Pancreas (tissue), 10 donors: ENCODE measurements around the gene OSM. TPM values are rescaled to one million over a fixed set of nuclear protein-coding genes. Genes with fewer than 3 reads are reported as not detected.

Source experiments
- ATAC-seq, 4 donors: fragments of 200-7000 bp; cut with Tn5 transposase; one replicate each; pipeline versions ENCODE4 v1.8.0 to v1.9.1; 2020; ENCODE audit warnings: mild to moderate bottlenecking in 4 of 4, moderate library complexity in 4 of 4
- DNase-seq, 6 donors: peaks; one replicate each; pipeline ENCODE4 v3.0.0-alpha.2; 2020
- FAIRE-seq: peaks from 2 replicates; lab custom pipeline; 2012; peaks lifted over from hg19 to GRCh38; lab: Jason Lieb, UNC
- H3K27ac ChIP-seq, 4 donors: fragments of 200-600 bp; sonication (generic); 1 replicate in 3 of 4; 2 replicates in 1 of 4; pipeline versions ENCODE4 v1.5.0 to v1.8.0; 2020
- H3K27me3 ChIP-seq, 4 donors: fragments of 200-600 bp; one replicate each; pipeline ENCODE4 v1.8.0; 2021
- H3K36me3 ChIP-seq, 3 donors: fragments of 200-600 bp; sonication (generic) in 1 of 3; one replicate each; pipeline versions ENCODE4 v1.5.0 to v1.8.0; 2020 to 2021
- H3K4me1 ChIP-seq, 3 donors: fragments of 200-600 bp; one replicate each; pipeline ENCODE4 v1.8.0; 2021
- H3K4me3 ChIP-seq, 4 donors: fragments of 200-600 bp; sonication (generic) in 2 of 4; one replicate each; pipeline versions ENCODE4 v1.5.0 to v1.8.0; 2020 to 2021
- H3K9me3 ChIP-seq, 4 donors: fragments of 200-600 bp; one replicate each; pipeline ENCODE4 v1.8.0; 2021
- CTCF ChIP-seq, 4 donors: fragments of 200-600 bp; sonication (generic) in 3 of 4; IDR thresholded peaks; one replicate each; pipeline versions ENCODE4 v1.5.0 to v1.8.0; 2021; ENCODE audit warnings: antibody characterized with exemption in 4 of 4
- WGBS, 2 donors: extraction: QIAGEN DNeasy Blood & Tissue Kit; methylation state at CpG; one replicate each; pipeline ENCODE4 v1.1.7; 2013; 5-methylcytosine and 5-hydroxymethylcytosine counted together
- intact Hi-C, 3 donors: fragments of 100-400 bp; cut with DNase I; formaldehyde crosslinking; loops; one replicate each; pipeline versions ENCODE4 v1.11.1 to v1.14.2; 2022
- polyA plus RNA-seq, 2 donors: library from polyadenylated mRNA; stranded (reverse); fragments of 200-250 nt; gene quantifications; one replicate each; pipeline ENCODE4 v1.2.3, GENCODE V29; 2013
- total RNA-seq, 6 donors: library from RNA; stranded (reverse); fragmentation: NEBNext Ultra II Directional in 4 of 6; extraction: Animal tissue kit (Norgen Biotek cat#: 25700) in 4 of 6; gene quantifications; one replicate each; pipeline versions ENCODE4 v1.2.1 to v1.2.4, GENCODE V29; 2021 to 2023
- donor health status: healthy with polysubstance abuse.
- donor health status: DM: no; HTN: no; CAD: no; lungs with moderate emphysema.
- donor health status: DM: no; HTN: no; CAD: no.
- donor health status: control.
- donor health status: control.
- donor health status: Bipolar disorder and iron deficiency.
- donor health status: DM: yes; HTN: yes; CAD: no.
- donor health status: DM: no; HTN: no; CAD: no.
- donor health status: DM: no; HTN: no; CAD: no.
- donor health status: DM: yes; HTN: yes; CAD: no.

OSM gene
- total and polyA plus RNA-seq, 8 donors, result 0.13 to 1.5 (median 0.26) TPM; not detected in 1

- H3K27ac ChIP-seq, result no peak overlapping the region
- no peak for FAIRE-seq
- 79 to 83% methylated on average over 24 of the region's 24 CpGs for WGBS, 2 donors
These were observed 25.9 kb downstream of the OSM start for GRCh38 chr22:30240541-30241417.

DNA sequence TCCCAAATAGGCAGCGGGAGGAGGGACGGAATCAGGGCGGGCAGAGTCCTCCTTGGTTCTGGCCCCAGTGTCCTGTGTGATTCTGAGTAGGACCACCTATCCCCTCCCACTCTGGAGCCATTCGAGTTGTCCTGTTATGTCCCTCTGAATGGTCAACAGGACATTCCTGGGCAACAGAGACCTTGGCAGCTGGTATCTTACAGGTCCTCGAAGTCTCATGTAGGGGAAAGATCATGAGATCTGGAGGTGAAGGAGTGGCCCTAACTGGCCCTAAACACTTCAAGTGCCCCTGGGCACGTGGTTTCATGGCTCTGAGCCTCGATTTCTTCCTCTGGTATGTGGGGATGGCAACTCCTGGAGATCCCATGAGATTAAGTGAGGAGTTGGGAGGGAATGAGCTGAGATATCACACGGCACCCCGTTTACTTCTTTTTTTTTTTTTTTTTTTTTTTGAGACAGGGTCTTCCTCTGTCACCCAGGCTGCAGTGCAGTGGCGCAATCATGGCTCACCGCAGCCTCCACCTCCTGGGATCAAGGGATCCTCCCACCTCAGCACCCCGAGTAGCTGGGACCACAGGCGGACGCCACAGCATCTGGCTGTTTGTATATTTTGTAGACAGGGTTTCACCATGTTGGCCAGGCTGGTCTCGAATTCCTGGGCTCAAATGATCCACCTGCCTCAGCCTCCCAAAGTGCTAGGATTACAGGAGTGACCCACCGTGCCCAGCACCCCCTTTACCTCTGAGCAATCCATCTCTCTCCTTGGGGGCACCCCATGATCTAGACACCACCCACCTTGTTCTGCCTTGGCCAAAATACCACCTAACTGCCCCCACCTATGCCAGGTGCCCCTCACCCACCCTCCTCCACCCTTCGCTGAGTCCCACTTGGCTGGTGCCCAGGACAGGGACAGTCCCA, 26.9 kb downstream of the OSM start:
- H3K36me3 ChIP-seq, result no peaks in the 10 kb centered on the region
- intact Hi-C loops, result no loop called here
- ATAC-seq, result no peak
- no peak for FAIRE-seq
- no peak overlapping the region for H3K27ac ChIP-seq
- no peak for DNase-seq
- H3K4me1 ChIP-seq, result peaks cover 6 to 7% (median 6%) of the 10 kb centered on the region in 3 donors
- no peaks in the 10 kb centered on the region for H3K9me3 ChIP-seq
- WGBS, 2 donors, result 77 to 86% methylated on average over 17 of the region's 17 CpGs
- no peaks in the 10 kb centered on the region for H3K27me3 ChIP-seq
- no peak overlapping the region for H3K4me3 ChIP-seq
- TF ChIP-seq CTCF (IDR thresholded peaks at IDR 0.05), result no peak

More at GRCh38 chr22:30240541-30241417, 25.9 kb downstream of the OSM start:
- no peak overlapping the region for H3K4me3 ChIP-seq
- intact Hi-C loops, result no loop called here
- ATAC-seq, result no peak
- TF ChIP-seq CTCF (IDR thresholded peaks at IDR 0.05), result no peak
- H3K36me3 ChIP-seq, result no peaks in the 10 kb centered on the region
- no peaks in the 10 kb centered on the region for H3K9me3 ChIP-seq
- no peak for DNase-seq
- H3K27me3 ChIP-seq, result no peaks in the 10 kb centered on the region
- no peaks in the 10 kb centered on the region for H3K4me1 ChIP-seq

- Histone ChIP-seq H3K4me3 (no peak overlapping the region), H3K9me3 (no peaks in the 10 kb centered on the region), H3K36me3 (no peaks in the 10 kb centered on the region), H3K27me3 (no peaks in the 10 kb centered on the region), H3K4me1 (peaks cover 7 to 9% (median 9%) of the 10 kb centered on the region in 3 donors), H3K27ac (no peak overlapping the region)
- FAIRE-seq (no peak), DNase-seq (no peak), ATAC-seq (peak in 2 of 4 donors; percentile 13 to 18)
- WGBS, 2 donors, result 81% methylated on average over 27 of the region's 27 CpGs
- intact Hi-C loops, result no loop called here
- no peak for TF ChIP-seq CTCF (IDR thresholded peaks at IDR 0.05)
These were observed 27.8 kb downstream of the OSM start for GRCh38 chr22:30238661-30239487.

- Histone ChIP-seq H3K27me3 (no peaks in the 10 kb centered on the region), H3K4me1 (peaks cover 7 to 9% (median 9%) of the 10 kb centered on the region in 3 donors), H3K4me3 (no peak overlapping the region), H3K27ac (no peak overlapping the region), H3K36me3 (no peaks in the 10 kb centered on the region), H3K9me3 (no peaks in the 10 kb centered on the region)
- intact Hi-C loops, result no loop called here
- DNase-seq (no peak), ATAC-seq (no peak), FAIRE-seq (no peak)
- TF ChIP-seq CTCF (IDR thresholded peaks at IDR 0.05), result no peak
- 94 to 98% methylated on average over 9 of the region's 9 CpGs for WGBS, 2 donors
These were observed 28.5 kb downstream of the OSM start for GRCh38 chr22:30238136-30238535.
